ENCODE measurements around the gene SLC9A7. TPM values are rescaled to one million over a fixed set of nuclear protein-coding genes. Genes with fewer than 3 reads are reported as not detected.

The SLC9A7 gene
- total RNA-seq, 2 experiments from 2014 or later: 16.9 to 17.0 TPM

DNA sequence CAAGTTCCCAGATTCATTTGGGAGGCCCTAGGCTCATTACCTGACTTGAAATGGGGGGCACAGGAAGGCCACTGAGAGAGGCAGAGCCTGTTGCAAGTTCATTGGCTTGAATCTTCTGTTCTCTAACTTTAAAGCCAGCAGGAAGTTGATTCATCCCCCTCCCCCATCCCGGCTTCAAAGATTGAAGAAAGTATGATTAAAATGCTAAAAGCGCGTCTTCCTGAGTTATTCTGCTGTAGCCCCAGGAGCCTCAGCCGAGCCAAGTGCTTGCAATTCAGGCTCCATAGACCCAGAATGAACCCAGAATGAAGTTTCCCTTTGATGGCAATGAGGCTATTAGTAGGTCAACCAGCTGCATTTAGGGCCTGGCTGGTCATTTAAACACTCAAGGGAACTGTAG lies 170.7 kb downstream of the SLC9A7 start:
- POLR2A ChIA-PET: interaction anchor here (0.6 to 1.2 kb wide), 3 partner anchors 9 to 540 kb away, joined by 3 to 4 read pairs (median 3); no protein-coding TSS in a partner anchor
- H3K27ac Mint-ChIP-seq: peak overlapping the region; percentile 71
- peaks cover 2% of the 10 kb centered on the region for H3K36me3 Mint-ChIP-seq (ENCODE audit: low read depth)
- H3K4me3 Mint-ChIP-seq: peak overlapping the region; percentile 36
- intact Hi-C loops (cut with micrococcal nuclease): no loop called here
- H3K4me1 Mint-ChIP-seq (ENCODE audit: low read depth): peaks cover 17% of the 10 kb centered on the region
- H3K9me3 Mint-ChIP-seq: no peaks in the 10 kb centered on the region
- DNase-seq: peak; percentile 66
- peak; percentile 66 for ATAC-seq
- TF ChIP-seq, protein P1, sequence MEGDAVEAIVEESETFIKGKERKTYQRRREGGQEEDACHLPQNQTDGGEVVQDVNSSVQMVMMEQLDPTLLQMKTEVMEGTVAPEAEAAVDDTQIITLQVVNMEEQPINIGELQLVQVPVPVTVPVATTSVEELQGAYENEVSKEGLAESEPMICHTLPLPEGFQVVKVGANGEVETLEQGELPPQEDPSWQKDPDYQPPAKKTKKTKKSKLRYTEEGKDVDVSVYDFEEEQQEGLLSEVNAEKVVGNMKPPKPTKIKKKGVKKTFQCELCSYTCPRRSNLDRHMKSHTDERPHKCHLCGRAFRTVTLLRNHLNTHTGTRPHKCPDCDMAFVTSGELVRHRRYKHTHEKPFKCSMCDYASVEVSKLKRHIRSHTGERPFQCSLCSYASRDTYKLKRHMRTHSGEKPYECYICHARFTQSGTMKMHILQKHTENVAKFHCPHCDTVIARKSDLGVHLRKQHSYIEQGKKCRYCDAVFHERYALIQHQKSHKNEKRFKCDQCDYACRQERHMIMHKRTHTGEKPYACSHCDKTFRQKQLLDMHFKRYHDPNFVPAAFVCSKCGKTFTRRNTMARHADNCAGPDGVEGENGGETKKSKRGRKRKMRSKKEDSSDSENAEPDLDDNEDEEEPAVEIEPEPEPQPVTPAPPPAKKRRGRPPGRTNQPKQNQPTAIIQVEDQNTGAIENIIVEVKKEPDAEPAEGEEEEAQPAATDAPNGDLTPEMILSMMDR (IDR thresholded peaks at IDR 0.05): no peak
- H3K27me3 Mint-ChIP-seq: no peaks in the 10 kb centered on the region
- CTCF ChIA-PET: interaction anchor here (0.8 to 1.5 kb wide), 4 partner anchors 11 to 50 kb away, joined by 3 to 4 read pairs (median 3); no protein-coding TSS in a partner anchor

DNA sequence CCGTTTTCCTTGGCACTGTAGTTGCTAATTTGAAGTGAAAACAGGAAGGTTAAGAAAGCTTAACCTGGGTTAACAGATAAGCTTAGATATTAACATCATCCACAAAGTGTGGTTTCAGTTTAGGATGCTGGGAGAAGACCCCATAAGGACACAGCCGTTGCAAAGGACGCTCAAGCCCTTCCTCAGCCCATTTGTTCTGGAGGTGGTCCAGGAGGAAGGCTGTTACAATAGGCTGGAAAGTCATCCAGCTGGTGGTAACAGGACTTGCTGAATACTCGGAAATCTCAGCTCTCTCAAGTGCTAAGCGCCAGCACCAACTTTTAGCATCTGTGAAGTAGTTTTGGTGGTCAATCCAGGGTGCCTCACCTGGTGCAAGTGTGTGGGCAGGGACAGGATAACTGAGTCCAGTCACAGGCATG lies 171.2 kb downstream of the SLC9A7 start:
- DNase-seq (no peak), ATAC-seq (no peak)
- ChIA-PET POLR2A (interaction anchor here (0.7 to 1.2 kb wide), 3 partner anchors 9 to 240 kb away, joined by 3 to 4 read pairs (median 3); no protein-coding TSS in a partner anchor), CTCF (interaction anchor here (0.8 to 1.5 kb wide), 3 partner anchors 14 to 50 kb away, joined by 3 to 4 read pairs (median 3); no protein-coding TSS in a partner anchor)
- Mint-ChIP-seq H3K9me3 (no peaks in the 10 kb centered on the region), H3K27ac (peak overlapping the region; percentile 71), H3K36me3 (ENCODE audit: low read depth) (peaks cover 2% of the 10 kb centered on the region), H3K4me1 (ENCODE audit: low read depth) (peaks cover 17% of the 10 kb centered on the region), H3K4me3 (peak overlapping the region; percentile 36), H3K27me3 (no peaks in the 10 kb centered on the region)
- TF ChIP-seq, protein P1 (IDR thresholded peaks at IDR 0.05): no peak
- intact Hi-C loops (cut with micrococcal nuclease): no loop called here

DNA sequence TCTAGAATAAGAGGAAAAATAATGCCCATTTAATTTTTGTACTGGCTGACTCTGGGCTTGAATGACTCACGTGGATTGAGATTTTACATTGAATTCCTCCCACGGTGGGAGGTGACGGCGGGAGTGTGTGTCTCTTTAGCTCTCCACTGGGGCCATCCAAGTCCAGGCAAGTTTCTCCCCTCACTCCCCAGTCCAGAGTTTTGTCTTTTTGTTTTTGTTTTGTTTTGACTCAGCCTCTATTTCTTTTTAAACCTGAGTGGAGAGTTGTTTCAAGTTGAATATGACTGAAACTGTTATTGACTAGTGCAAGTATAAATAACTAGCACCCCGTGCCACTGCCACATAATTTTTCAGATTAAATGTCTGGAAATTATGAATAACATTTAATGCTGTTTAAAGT lies 171.8 kb downstream of the SLC9A7 start:
- intact Hi-C loops (cut with micrococcal nuclease): no loop called here
- H3K36me3 Mint-ChIP-seq (ENCODE audit: low read depth): peaks cover 2% of the 10 kb centered on the region
- ATAC-seq (peak; percentile 58), DNase-seq (peak; percentile 31)
- peaks cover 17% of the 10 kb centered on the region for H3K4me1 Mint-ChIP-seq (ENCODE audit: low read depth)
- POLR2A ChIA-PET: interaction anchor here (0.6 to 1.2 kb wide), 4 partner anchors 8 to 1241 kb away, joined by 3 to 4 read pairs (median 3); no protein-coding TSS in a partner anchor
- CTCF ChIA-PET: interaction anchor here (1.0 to 1.5 kb wide), 3 partner anchors 13 to 51 kb away, joined by 3 to 4 read pairs (median 3); no protein-coding TSS in a partner anchor
- no peak overlapping the region for H3K4me3 Mint-ChIP-seq
- H3K27ac Mint-ChIP-seq: peak overlapping the region; percentile 38
- no peaks in the 10 kb centered on the region for H3K27me3 Mint-ChIP-seq
- TF ChIP-seq, protein P1 (IDR thresholded peaks at IDR 0.05): no peak
- H3K9me3 Mint-ChIP-seq: no peaks in the 10 kb centered on the region

DNA sequence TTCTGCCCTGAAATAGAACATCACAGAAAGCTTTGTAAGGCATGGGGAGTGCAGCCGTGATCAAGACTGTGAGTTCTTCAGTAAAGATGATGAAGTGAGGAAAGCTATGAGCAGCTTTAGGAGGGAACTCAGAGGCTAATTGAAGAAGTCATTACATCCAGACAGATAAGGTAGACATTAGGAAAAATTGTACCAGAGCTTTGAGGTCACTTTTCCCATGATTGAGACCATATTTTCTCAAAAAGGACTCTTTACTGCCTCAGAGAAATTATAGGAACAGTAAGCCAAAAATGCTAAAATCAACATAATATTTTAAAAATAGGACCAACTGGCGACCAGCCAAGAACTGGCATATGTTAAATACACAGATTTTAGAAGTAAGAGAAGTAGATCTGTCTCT lies 174.2 kb downstream of the SLC9A7 start:
- POLR2A ChIA-PET: no interaction called here
- CTCF ChIA-PET: no interaction called here

DNA sequence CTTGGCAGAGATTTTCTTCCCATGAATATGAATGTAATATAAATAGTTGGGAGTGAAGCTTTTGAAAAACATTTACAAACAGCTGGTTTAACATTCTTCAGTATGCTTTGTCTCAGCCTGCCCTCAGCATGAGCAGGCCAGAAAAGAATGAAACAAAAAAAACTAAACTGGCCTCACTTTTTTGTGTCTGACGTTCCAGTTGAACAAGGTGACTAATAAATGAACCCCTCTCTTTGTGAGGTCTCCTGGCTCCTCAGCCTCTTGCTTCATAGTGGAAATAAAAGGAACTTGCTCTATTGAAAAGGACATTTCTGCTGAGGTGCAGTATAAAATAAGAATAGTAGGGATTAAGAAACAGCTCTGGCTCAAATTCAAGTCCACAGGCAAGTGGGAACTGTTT lies 176.0 kb downstream of the SLC9A7 start:
- Mint-ChIP-seq H3K36me3 (ENCODE audit: low read depth) (no peaks in the 10 kb centered on the region), H3K27ac (no peak overlapping the region), H3K9me3 (no peaks in the 10 kb centered on the region), H3K27me3 (no peaks in the 10 kb centered on the region), H3K4me1 (ENCODE audit: low read depth) (peaks cover 14% of the 10 kb centered on the region), H3K4me3 (no peak overlapping the region)
- no peak for ATAC-seq
- intact Hi-C loops (cut with micrococcal nuclease): no loop called here
- ChIA-PET CTCF (no interaction called here), POLR2A (no interaction called here)
- TF ChIP-seq, protein P1 (IDR thresholded peaks at IDR 0.05): no peak
- no peak for DNase-seq

More for the DNA sequence above, 174.2 kb downstream of the SLC9A7 start:
- no peaks in the 10 kb centered on the region for H3K9me3 Mint-ChIP-seq
- H3K36me3 Mint-ChIP-seq (ENCODE audit: low read depth): no peaks in the 10 kb centered on the region
- H3K4me3 Mint-ChIP-seq: no peak overlapping the region
- no peak overlapping the region for H3K27ac Mint-ChIP-seq
- H3K4me1 Mint-ChIP-seq (ENCODE audit: low read depth): peaks cover 17% of the 10 kb centered on the region
- DNase-seq: no peak
- intact Hi-C loops (cut with micrococcal nuclease): no loop called here
- ATAC-seq: no peak
- H3K27me3 Mint-ChIP-seq: no peaks in the 10 kb centered on the region
- TF ChIP-seq, protein P1 (IDR thresholded peaks at IDR 0.05): no peak

All from activated CD8-positive, alpha-beta T cell treated with anti-CD3 and anti-CD28 coated beads for 36 hours (primary cell).